Measurements from ENCODE around the gene GOLGA8N.
A peak's percentile ranks its signal among the peaks of the same experiment; 100 is the strongest.

Gene GOLGA8N

DNA sequence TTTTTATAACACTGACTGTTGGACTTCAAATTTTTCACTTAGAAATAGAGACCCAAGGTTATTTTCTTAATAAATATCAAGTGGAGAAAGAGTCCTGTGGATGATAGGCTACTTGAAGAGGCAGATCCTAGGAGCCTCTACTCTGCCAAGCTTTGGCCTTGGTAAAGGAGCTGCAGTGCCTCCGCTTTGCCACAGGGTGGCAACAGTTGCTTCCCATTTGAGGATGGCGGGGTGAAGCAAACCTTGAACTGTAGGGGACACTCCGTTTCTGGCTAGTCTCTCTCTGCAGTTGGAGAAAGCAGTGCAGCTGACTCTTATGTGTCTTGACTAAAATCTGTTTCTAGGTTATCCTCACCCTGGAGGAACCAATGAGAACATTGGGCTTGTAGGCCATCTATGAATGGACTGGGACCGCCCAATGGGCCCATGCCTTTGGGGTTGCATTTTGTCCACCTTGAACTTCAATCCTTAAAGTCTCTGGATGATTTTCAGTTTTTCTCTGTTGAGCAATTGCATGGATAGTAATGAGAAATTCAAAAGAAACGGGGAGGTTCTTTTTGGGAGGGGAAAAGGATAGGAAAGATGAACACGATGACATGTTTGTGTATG is 58.1 kb downstream of the GOLGA8N start:
- DNase-seq (ENCODE audit: low spot score), result peak; percentile 75

DNA sequence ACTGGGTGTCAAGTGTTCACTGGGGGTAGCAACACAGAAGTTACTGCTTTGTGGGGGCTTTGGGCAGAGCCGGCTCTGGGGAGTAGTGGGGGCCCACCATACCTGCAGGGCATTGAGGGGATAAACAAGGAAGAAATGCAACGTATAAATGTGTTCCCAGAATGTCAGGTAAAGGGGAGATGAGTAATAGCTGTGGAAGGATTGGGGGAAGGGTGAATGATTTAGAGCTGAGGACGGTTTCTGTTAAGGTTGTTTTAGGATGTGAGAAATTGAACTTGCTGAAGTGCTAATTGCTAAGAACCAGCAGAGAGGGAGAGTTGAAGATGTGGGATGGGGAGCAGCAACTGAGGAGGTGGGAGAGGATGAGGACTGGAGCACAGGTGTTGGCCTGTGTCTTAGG is 58.9 kb downstream of the GOLGA8N start:
- no peak for DNase-seq (ENCODE audit: low spot score)

DNA sequence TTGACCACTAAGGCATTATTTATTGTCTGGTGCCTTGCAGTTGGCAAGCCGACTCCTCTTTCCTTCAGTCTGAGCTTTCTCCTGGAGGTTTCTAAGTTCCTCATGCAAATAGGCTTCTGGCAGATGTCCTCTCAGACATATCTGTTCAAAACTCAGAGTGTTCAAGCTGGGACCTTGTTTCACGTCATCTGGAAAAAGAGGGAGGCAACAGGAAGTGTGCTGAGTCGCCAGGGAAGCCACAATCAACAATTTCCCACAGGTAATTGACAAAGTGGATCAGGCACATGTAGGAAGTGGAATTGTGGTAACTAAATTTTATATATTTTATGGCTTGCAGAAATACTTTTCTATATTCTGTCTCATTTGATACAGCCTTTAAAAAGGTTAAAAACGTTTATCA is 62.8 kb downstream of the GOLGA8N start:
- no peak for DNase-seq (ENCODE audit: low spot score)

DNA sequence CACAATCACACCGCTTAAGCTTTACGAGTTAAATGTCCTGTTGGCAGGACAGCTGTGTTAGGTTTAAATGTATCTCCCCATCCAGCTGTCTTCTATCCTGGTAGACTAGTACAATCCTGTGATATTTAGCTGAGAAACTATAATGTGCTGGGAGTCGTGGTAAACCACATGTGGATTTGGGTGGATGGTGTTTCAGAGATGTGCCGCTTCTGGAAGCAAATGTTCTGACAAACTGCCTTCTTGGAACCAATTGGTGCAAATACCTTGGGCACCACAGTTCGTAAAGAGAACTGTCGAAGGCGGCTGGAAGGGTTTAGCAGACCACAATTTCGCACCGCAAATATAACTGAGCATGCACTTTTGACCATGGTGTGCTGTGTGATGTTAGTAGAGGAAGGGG is 63.2 kb downstream of the GOLGA8N start:
- no peak for DNase-seq (ENCODE audit: low spot score)
